Measurements from ENCODE around the gene TRIM42. TPM values are rescaled to one million over a fixed set of nuclear protein-coding genes. Genes with fewer than 3 reads are reported as not detected.
A peak's percentile ranks its signal among the peaks of the same experiment; 100 is the strongest.

The TRIM42 gene
- total RNA-seq (2014; rRNA removed; shearing (Covaris generic)), result not detected in 2 replicates

DNA sequence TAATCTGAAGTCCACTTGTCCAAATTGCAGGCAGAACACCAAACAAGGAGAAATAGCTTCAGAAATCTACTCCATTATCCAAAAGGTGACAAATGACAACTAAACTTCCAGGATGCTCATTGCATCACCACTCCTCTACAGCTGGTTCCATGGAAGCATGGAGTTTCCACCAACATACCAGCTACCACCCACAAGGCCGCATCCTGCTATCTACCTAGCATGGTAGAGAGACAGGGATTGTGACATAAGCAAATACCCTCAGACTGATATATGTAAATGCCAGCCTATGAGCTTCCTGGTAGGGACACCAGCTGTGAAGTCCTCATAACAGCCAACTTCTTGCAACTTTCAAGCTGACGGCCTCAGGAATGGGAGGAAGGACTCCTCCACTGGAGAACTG, at the start of gene TRIM42:
Gene TRIM42, plus strand, starts transcription at position 301 of the 400 bp plus-strand sequence. CDS start 166 bp downstream, outside the sequence.
- no peak for DNase-seq (ENCODE audit: low read depth)

DNA sequence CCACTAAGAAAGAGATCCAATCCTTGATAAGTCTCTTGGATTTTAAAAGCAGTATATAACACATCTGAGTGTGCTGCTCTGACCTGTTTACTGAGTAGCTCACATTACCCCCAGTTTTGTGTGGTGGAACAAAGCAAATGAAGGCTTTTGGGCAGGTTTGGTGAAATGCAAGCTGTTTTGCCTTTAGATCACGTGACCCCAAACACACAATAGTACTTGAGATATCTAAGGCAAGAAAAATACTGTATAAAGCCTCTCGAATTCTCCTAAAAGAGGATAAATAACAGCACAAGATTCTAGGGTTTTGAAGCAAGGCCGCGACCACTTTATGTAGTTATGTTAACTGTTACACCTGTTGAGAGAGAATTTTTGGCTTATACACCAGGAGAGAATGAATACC, 49.3 kb upstream of the TRIM42 start:
- DNase-seq (ENCODE audit: low read depth), result no peak

DNA sequence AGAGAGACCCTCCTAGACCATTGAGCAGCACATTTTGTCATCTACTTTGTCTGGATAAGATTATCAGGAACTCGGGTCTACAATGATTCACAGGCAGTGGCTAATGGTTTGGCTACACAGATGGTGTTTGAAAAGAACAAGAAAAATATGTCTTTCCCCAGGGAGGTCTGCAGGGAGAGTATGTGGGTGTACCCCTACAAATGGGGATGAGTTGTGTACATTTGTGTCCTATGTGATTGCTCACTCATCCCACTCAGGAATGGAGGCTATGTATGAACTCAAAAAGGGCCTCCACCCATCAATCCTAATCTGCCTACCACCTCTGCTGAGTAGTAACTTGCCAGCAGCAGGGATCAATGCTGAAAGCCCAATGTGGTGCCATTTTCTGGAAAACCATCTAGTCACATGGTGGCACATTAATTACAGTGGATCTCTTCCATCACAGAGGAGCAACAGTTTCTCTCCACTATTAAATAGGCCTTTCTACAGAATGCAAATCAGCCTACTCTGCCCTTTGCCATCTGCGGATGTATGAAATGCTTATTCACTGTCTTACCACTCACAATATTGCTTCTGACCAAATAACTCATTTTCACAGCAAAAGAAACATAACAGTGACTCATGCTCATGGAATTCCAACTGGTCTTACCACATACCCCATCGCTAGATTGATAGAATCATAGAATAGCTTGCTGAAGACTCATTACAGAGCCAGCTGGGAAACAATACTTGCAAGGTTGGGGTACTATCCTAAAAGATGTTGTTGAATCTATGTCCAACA, 48.3 kb upstream of the TRIM42 start:
- DNase-seq (ENCODE audit: low read depth), result peak; percentile 96

DNA sequence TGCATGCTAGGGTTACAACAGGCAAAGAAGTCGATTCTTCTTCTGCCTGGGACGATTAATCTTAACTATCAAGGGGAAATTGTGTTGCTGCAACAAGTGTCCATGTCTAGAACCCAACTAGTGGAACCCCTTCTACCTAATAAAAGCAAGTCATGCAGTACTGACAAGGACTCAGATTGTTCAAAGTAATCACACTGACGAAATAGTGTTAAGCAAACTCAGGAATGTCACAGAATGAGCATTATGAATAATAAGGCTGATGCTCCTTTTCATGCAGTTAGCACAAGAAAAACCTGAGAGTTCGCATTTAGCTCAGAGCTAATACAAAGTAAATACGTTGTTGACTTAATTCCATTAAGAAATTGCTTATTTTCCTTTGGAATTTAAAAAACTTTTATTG, 47.5 kb upstream of the TRIM42 start:
- no peak for DNase-seq (ENCODE audit: low read depth)

DNA sequence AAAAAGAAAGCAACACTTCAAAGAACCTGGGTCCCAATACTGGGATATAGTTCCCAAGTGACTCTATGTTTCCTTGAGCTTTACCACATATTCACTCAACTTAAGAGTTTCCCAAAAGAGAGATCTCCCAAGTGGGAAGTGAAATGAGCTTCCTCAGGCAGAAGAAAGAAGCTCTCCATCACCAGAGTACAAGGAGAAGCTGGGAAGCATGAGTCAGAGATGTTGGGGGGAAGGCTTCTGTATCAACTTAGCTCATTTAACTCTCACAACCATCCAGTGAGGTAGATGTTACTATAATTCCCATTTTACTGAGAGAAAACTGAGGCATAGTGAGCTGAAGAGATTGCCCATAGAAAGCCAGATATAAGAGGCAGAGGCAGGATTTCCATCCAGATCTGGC, 47.0 kb upstream of the TRIM42 start:
- peak; percentile 41 for DNase-seq (ENCODE audit: low read depth)

DNA sequence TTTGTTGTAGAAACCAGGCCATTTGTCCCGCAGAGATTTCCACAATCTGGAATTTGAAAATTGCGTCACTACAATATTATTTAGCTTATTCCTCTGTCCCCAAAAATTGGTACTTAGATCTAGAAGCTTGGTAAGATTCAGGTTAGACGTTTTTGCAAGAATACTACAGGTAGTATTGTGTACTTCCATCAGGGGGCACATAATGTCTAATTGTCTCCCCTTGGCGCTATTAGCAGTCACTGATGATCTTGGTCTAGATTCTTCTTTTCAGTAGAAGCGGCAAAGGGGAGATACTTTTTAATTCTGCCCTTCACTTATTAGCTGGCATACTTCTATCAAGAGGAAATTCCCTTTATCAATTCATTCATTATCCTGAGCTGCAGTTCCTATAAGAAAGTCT, 42.6 kb upstream of the TRIM42 start:
- no peak for DNase-seq (ENCODE audit: low read depth)

DNA sequence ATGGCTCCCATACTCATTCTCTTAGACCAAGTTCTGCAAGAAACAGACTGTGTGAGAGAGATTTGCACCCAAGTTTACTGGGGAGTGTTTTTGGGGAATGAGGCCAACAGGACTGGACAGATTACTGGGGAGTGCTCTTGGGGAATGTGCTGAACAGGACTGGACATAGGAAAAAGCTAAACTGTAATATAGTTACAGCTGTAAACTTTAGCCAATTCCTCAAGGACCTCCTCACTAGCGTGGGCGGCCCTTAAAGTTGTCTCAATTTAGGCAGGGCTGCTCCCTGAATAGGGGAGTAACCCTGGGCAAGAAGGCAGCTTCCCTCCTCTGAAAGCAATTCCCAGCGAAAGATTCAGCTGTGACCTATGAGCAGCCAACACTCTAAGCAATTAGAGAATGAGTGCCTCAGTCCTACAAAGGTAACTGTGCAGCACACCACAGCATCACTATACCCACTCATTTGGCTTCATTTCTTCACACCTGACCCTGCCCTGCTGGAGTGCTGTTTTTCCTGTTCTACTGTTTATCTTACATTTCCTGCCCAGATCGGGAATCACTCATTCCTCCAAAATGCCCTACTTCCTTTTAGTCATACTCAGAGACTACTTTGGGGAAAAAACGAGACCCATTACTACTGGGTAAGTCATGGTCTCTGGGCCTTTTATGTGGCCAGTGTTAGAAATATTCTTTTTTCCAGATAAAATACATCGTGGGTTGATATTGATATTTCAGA, 41.3 kb upstream of the TRIM42 start:
- peak; percentile 25 for DNase-seq (ENCODE audit: low read depth)

DNA sequence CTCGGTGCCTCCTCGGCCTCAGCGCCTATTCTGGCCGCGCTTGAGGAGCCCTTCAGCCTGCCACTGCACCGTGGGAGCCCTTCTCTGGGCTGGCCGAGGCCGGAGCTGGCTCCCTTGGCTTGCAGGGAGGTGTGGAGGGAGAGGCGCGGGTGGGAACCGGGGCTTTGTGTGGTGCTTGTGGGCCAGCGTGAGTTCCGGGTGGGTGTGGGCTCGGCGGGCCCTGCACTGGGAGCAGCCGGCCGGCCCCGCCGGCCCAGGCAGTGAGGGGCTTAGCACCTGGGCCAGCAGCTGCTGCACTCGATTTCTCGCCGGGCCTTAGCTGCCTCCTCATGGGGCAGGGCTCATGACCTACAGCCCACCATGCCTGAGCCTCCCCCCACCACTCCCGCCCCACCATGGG, 26.6 kb upstream of the TRIM42 start:
- DNase-seq (ENCODE audit: low read depth), result no peak

DNA sequence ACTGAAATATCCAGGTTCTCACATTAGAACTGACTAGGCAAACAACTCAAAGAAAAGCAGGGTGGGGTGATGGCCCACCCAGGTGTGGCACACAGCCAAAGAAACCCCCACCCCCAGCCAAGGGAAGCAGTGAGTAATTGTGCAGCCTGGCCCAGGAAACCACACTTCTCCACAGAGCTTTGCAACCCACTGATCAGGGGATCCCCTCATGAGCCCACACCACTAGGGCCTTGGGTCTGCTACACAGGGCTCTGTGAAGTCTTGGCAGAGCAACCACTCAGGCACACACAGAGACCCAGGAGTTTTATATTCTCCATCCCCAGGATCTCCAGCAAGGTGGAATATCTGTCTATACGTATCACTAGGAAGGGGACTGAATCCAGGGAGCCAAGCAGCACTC, 22.2 kb upstream of the TRIM42 start:
- no peak for DNase-seq (ENCODE audit: low read depth)

DNA sequence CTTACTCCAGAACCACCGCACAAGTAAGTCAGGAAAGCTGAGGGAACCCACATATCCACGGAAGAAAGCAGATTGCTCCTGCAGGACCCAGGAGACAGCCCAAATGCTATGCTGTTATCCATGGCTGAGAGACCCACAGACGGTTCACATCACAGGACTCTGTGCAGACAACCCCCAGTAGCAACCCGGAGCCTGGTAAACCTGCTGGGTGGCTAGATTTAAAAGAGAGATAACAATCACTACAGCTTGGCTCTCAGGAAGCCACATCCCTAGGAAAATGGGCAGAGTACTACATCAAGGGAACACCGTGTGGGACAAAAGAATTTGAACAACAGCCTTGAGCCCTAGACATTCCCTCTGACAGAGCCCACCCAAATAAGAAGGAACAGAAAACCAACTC, 13.8 kb upstream of the TRIM42 start:
- no peak for DNase-seq (ENCODE audit: low read depth)

DNA sequence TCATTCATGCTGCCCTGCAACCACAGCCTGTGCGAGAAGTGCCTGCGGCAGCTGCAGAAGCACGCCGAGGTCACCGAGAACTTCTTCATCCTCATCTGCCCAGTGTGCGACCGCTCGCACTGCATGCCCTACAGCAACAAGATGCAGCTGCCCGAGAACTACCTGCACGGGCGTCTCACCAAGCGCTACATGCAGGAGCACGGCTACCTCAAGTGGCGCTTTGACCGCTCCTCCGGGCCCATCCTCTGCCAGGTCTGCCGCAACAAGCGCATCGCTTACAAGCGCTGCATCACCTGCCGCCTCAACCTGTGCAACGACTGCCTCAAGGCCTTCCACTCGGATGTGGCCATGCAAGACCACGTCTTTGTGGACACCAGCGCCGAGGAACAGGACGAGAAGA, 4.7 kb downstream of the TRIM42 start:
- no peak for DNase-seq (ENCODE audit: low read depth)

DNA sequence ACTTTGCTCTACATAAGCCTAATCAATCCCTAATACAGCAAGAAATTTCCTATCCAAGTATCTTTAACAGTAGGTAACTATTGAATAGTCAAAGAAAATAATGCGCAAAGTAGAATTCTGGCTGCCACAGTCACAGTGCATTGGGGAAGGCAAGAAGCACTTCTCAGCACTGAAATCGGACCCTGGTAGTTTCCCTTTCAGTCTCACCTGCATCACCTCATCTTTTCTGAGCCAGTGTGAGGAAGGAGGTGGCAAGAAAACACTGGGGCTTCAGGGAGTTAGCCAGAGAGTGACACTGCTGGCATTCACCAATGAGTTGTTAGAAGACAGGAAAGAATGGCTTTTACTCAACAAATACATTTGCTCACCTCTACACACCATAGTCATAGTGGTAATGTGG, 8.3 kb downstream of the TRIM42 start:
- no peak for DNase-seq (ENCODE audit: low read depth)

DNA sequence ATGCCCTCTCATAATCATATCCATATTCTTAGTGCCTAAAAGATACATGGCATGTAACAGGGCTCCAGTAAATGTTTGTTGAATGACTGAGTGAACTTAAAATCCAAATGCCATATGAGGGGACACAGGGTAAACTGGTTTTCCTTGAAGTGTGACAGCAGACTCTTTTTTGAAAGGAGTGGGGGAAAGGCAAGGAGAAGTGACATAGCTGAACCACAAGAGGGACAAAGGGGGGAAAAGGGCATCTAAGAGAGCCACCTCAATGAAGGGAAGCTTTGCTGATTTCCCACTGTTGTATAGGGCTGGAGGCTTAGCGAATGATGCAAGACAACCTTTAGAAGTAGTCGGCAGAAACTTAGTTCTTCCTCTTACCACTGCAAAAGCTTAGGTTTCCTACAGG, 9.1 kb downstream of the TRIM42 start:
- DNase-seq (ENCODE audit: low read depth), result no peak

DNA sequence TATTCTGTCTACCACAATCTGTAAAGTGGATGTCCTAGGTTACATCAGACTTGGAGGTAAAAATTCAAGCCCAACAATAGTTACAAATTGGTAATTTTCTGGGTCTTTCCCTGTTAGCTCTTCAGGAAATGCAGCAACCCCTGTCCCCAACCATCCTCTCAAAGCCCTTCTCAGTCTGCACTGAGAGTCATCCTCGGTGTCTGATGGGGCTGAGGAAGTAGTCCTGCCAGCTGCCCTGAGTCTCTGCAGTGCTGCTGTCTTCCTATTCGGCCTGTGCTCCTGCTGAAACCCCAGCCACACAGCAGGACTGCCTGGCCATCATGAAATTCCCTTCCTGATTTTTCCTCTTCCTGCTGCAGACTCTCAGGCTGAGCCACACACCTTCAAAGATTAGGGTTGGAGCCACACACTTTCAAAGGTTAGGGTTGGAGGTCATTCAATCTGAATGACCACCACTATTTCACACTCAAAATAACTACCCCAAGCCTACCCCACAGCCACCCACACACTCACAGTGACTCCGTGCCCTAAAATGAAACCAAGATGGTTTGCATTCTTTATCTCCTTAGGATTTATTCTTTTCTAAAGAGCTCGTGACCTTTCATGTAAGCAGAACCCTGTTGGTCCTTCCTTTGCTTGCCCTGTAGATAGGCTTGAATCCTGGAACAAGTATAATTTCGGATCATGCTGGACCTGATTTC, 17.6 kb downstream of the TRIM42 start:
- DNase-seq (ENCODE audit: low read depth), result peak; percentile 14

DNA sequence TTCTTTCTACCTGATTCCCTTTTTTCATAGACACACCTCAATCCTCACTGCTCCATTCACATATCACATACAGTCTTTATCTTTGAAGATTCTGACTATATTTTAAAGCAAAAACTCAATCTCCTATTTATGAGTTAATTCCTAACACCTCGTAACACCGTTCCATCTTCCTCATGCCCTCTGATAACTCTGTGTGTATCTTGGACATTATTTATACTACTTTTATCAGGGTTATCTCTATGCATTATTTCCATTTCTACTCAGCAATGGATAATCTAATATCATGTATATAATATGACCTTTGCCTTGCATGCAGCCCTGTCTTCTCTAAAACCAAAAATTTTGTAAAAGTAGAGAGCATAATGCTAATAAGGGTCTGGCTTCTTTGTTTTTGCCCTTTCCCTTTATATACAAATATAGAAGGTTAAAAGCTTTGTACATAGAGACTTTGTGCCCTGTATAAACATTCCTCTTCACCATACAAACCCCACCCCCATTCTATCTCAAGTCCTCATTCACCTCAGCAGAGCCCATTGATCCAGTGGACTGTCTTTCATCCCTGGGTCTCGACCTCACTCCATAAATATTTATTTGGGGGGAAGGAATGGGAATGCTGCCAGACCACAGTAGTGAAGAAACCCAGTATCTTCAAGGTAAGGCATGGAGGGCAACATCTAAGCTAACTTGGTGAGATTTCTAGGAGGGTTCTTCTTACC, 21.8 kb downstream of the TRIM42 start:
- DNase-seq (ENCODE audit: low read depth), result no peak

DNA sequence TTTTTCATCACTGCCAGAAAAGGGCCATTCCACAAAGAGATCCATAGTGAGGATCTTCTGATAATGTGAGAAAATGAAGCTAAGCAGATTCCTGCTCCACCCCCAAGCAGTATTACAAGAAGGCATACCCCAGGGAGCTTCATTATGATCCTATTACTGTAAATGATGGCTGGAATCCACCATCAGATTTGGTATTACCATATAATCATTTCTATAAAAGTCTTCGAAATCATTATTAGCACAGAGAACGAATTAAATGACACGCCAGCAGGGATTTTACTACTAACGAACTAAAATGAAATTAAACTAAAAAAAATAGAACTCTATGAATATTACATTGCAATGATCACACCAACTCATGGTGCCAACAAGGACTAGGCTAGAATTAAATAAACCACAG, 24.4 kb downstream of the TRIM42 start:
- no peak for DNase-seq (ENCODE audit: low read depth)

DNA sequence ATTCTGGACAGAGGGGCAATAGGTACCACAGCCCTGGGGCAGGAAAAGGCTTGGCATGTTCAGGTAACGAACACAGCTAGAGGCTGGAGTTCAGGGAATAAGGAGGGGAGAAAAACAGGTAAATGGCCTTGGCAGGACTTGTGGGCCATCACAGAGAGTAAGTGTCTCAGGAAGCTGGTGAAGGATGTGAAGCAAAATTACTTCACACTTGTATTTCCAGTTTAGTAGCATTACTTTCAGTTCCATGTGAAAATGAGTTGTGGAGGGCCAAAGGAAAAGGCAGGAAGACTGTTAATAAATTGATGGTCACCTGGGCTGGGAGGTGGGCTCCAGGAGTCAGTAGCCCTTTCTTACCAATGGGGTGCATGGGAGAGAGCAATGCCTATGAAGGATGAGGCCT, 25.6 kb downstream of the TRIM42 start:
- no peak for DNase-seq (ENCODE audit: low read depth)

DNA sequence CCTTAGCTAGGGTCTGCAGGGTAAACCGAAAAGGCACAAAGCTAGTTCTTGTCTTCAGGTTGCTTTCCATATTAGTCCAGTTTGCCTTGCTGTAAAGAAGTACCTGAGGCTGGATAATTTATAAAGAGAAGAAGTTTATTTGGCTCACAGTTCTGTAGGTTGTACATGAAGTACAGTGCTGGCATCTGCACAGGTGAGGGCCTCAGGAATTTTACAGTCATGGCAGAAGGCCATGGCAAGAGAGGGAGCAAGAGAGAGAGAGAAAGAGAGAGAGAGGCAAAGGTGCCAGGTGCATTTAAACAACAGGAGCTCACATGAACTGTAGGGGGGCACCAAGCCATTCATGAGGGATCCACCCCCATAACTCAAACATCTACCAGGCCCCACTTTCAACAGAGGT, 26.9 kb downstream of the TRIM42 start:
- no peak for DNase-seq (ENCODE audit: low read depth)

DNA sequence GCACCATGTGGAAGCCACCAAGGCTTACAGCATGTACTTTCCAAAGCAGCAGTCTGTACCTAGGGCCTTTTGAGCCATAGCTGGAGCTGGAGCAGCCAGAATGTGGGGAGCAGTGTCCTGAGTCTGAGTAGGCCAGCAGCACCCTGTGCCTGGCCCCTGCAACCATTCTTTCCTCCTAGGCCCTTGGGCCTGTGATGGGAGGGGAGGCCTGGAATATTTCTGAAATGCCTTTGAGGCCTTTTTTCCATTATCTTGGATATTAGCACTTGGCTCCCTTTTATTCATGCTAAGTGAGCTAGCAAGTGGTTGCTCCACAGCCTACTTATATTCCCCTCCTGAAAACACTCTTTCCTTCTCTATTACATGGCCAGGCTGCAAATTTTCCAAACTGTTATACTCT, 28.1 kb downstream of the TRIM42 start:
- DNase-seq (ENCODE audit: low read depth), result no peak

DNA sequence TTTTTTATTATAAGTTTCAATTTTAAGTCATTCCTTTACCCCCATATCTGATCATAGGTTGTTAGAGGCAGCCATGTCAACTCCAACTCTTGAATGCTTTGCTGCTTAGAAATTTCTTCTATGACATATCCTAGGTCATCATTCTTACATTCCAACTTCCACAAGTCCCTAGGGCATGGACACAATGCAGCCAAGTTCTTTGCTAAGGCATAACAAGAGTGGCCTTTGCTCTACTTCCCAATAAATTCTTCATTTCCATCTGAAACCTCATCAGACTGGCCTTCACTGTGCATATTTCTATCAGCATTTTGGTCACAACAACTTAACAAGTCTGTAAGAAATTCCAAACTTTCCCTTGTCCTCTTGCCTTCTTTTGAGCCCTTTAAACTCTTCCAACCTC, 28.5 kb downstream of the TRIM42 start:
- DNase-seq (ENCODE audit: low read depth), result no peak

DNA sequence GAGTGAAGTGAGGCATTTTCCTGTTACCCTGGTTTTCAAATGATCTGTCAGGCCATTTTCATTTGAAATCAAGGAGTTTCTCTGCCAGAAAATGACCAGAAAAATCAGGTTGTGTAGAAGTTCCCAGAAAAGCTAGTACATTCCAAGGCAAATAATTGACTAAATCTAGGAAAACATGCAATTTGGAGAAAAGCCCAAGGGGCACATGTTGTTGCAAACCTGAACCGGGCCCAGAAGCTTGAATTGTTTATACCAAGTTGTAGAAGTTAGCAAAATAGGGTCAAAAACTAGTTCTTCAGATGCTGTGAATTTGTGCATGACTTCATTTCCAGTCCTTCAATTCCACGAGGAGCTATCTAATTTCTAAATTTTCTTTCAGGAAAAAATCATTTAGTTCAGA, 31.0 kb downstream of the TRIM42 start:
- no peak for DNase-seq (ENCODE audit: low read depth)

DNA sequence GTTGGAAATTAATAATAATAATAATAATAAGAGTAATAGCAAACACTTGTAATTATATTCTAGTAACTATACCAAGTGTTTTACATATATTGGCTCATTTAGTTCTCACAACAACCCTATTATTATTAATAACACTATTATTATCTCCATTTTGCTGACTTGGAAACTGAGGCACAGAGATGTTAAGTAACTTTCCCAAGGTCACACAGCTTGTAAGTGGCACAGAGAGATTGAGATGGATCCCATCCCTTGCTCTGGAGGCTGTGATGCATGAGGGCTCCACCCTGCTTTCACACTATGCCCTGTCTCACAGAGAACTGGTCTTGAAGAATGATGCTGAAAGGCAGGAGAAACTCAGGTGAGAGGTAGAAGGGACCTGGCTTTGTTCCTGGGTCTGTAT, 31.9 kb downstream of the TRIM42 start:
- no peak for DNase-seq (ENCODE audit: low read depth)
